Astrocyte (in vitro differentiated cells and primary cell): ENCODE results near the gene OR1S2.

Experiments used
- CTCF ChIP-seq: IDR thresholded peaks from 2 replicates; pipeline ENCODE4 v1.5.1; 2011; ENCODE audit warnings: low read depth, mild to moderate bottlenecking, inconsistent platforms, low read length, moderate library complexity; ENCODE audit not compliant: insufficient read depth
- EZH2 ChIP-seq: IDR thresholded peaks from 2 replicates; pipeline ENCODE4 v1.6.1; 2012; ENCODE audit warnings: mild to moderate bottlenecking, low read length, inconsistent platforms; ENCODE audit not compliant: insufficient read depth

- no peak for TF ChIP-seq CTCF
- TF ChIP-seq EZH2 = no peak
Measured at GRCh38 chr11:58178444-58178843, 25.5 kb downstream of the OR1S2 start.
